K562 (cell line): Measurements from ENCODE around the gene AFF3. TPM values are rescaled to one million over a fixed set of nuclear protein-coding genes. Genes with fewer than 3 reads are reported as not detected.

Source experiments
- ATAC-seq: fragments of 200-7000 bp; cut with Tn5 transposase; 3 replicates; pipeline ENCODE4 v1.9.1; 2020; ENCODE audit warnings: moderate library complexity
- BruUV-seq: library from RNA; stranded (reverse); fragments of 400-500 nt; replicated peaks from 2 replicates; lab custom pipeline; 2021; lab: Mats Ljungman, UMichigan
- CTCF ChIA-PET: fragments of 300-600 bp; formaldehyde crosslinking; extraction: SDS; loops from one replicate; lab custom pipeline; 2021; ENCODE audit warnings: low intra/inter-chr PET ratio; lab: Yijun Ruan, JAX
- POLR2A ChIA-PET: fragments of 300-600, 350-650 bp; sonication (Branson Sonifier 250); formaldehyde crosslinking; extraction: SDS; loops from one replicate; lab custom pipeline; 2021; ENCODE audit warnings: antibody characterized with exemption, inconsistent platforms; lab: Yijun Ruan, JAX
- DNase-seq, 4 experiments: peaks; one replicate each; pipeline versions ENCODE4 v3.0.0 to v3.0.0-alpha.2; 2011 to 2018; ENCODE audit warnings: low spot score in 3 of 4, mixed read lengths in 3 of 4; ENCODE audit errors: extremely low read depth in 1 of 4
- FAIRE-seq: peaks from 2 replicates; lab custom pipeline; 2011; peaks lifted over from hg19 to GRCh38; lab: Jason Lieb, UNC
- H2AFZ ChIP-seq: 2 replicates; pipeline ENCODE4 v1.6.0; 2011; ENCODE audit warnings: low read depth, low read length, control low read depth, inconsistent platforms
- H3K27ac ChIP-seq: fragments of 200-600 bp; 3 replicates; pipeline ENCODE4 v1.8.0; 2011; ENCODE audit warnings: low read depth, mild to moderate bottlenecking, control low read depth, inconsistent platforms, low read length, moderate library complexity, mixed read lengths; ENCODE audit errors: extremely low read depth
- H3K27me3 ChIP-seq, 2 experiments: fragments of 300-600 bp in 1 of 2; 2 replicates in 1 of 2; 3 replicates in 1 of 2; pipeline versions ENCODE4 v1.6.0 to v1.8.0; 2011; ENCODE audit warnings: inconsistent platforms in 2 of 2, low read length in 2 of 2, mild to moderate bottlenecking in 1 of 2, mixed read lengths in 1 of 2, moderate library complexity in 1 of 2; ENCODE audit not compliant: control insufficient read depth in 2 of 2, insufficient read depth in 2 of 2
- H3K36me3 ChIP-seq: fragments of 300-600 bp; 3 replicates; pipeline ENCODE4 v1.8.0; 2011; ENCODE audit warnings: mild to moderate bottlenecking, low read length, inconsistent platforms; ENCODE audit not compliant: control insufficient read depth, insufficient read depth
- H3K4me1 ChIP-seq, 2 experiments: fragments of 200-600 bp in 1 of 2; replicated peaks in 1 of 2; 2 replicates in 1 of 2; 3 replicates in 1 of 2; pipeline versions ENCODE4 v1.5.1 to v1.8.0; 2011; ENCODE audit warnings: inconsistent platforms in 2 of 2, low read length in 2 of 2, mild to moderate bottlenecking in 1 of 2, mixed read lengths in 1 of 2, moderate library complexity in 1 of 2; ENCODE audit not compliant: control insufficient read depth in 2 of 2, insufficient read depth in 2 of 2
- H3K4me2 ChIP-seq: 2 replicates; pipeline ENCODE4 v1.6.1; 2011; ENCODE audit warnings: low read length, control low read depth, inconsistent platforms, mixed read lengths; ENCODE audit not compliant: insufficient read depth
- H3K4me3 ChIP-seq: fragments of 200-600 bp; sonication (generic), shearing (Covaris generic); 2 replicates; pipeline ENCODE4 v1.5.1; 2016; ENCODE audit warnings: control low read depth, inconsistent platforms
- H3K79me2 ChIP-seq: fragments of 200-600 bp; 3 replicates; pipeline ENCODE4 v1.8.0; 2011; ENCODE audit warnings: low read length, inconsistent platforms; ENCODE audit not compliant: control insufficient read depth, insufficient read depth
- H3K9ac ChIP-seq, 2 experiments: 2 replicates each; pipeline versions ENCODE4 v1.6.0 to v1.6.1; 2011; ENCODE audit warnings: low read depth in 2 of 2, low read length in 2 of 2, control low read depth in 1 of 2, inconsistent platforms in 1 of 2, mild to moderate bottlenecking in 1 of 2, mixed read lengths in 1 of 2; ENCODE audit not compliant: insufficient read depth in 1 of 2
- H3K9me1 ChIP-seq: one replicate; pipeline ENCODE4 v1.6.0; 2011; ENCODE audit warnings: inconsistent platforms, mild to moderate bottlenecking, low read length, moderate library complexity; ENCODE audit not compliant: control insufficient read depth, insufficient read depth
- H3K9me3 ChIP-seq: replicated peaks from 2 replicates; pipeline ENCODE4 v1.5.1; 2011; ENCODE audit warnings: low read depth, low read length, inconsistent platforms; ENCODE audit not compliant: control insufficient read depth, insufficient read depth
- H4K20me1 ChIP-seq: replicated peaks from 2 replicates; pipeline ENCODE4 v1.6.1; 2011; ENCODE audit warnings: low read length, inconsistent platforms, mixed read lengths; ENCODE audit not compliant: control insufficient read depth, insufficient read depth
- BHLHE40 ChIP-seq: IDR thresholded peaks from 2 replicates; pipeline ENCODE4 v1.6.1; 2011; ENCODE audit warnings: low read length, improper control_type of control experiment
- HDGF ChIP-seq: fragments of 450-650 bp; IDR thresholded peaks from 2 replicates; pipeline ENCODE4 v1.6.1; 2016
- KDM5B ChIP-seq: fragments of 200-600 bp; sonication (generic); IDR thresholded peaks from 2 replicates; pipeline ENCODE4 v1.6.1; 2012; ENCODE audit warnings: low read depth, mild to moderate bottlenecking, moderate library complexity, low read length, control low read depth, inconsistent platforms; ENCODE audit not compliant: insufficient replicate concordance
- MAZ ChIP-seq, 2 experiments: fragments of 450-650 bp in 1 of 2; sonication (generic) in 1 of 2; formaldehyde crosslinking; IDR thresholded peaks in 1 of 2; conservative IDR thresholded peaks in 1 of 2; 2 replicates each; pipeline versions ENCODE4 v1.4.0 to v1.5.0; 2020; ENCODE audit warnings: mild to moderate bottlenecking in 1 of 2, missing genetic modification reagents in 1 of 2
- PTTG1 ChIP-seq: fragments of 450-650 bp; IDR thresholded peaks from 2 replicates; pipeline ENCODE4 v1.6.1; 2016; ENCODE audit warnings: low read depth, mild to moderate bottlenecking, missing genetic modification characterization, missing compliant biosample characterization
- RBM14 ChIP-seq: fragments of 200-400 bp; formaldehyde crosslinking; IDR thresholded peaks from 2 replicates; pipeline ENCODE4 v1.6.1; 2018; ENCODE audit warnings: low read depth, mild to moderate bottlenecking, low read length, moderate library complexity, borderline replicate concordance; ENCODE audit not compliant: insufficient read depth
- STAT5A ChIP-seq: IDR thresholded peaks from 2 replicates; pipeline ENCODE4 v1.6.1; 2012; ENCODE audit warnings: low read length, inconsistent platforms, borderline replicate concordance
- TCF7L2 ChIP-seq: fragments of 150-350 bp; IDR thresholded peaks from 2 replicates; pipeline ENCODE4 v1.6.1; 2016; ENCODE audit warnings: low read depth, mild to moderate bottlenecking, low read length, moderate library complexity
- ZNF311 ChIP-seq: fragments of 250-450 bp; sonication (Bioruptor Pico); IDR thresholded peaks from 2 replicates; pipeline ENCODE4 v1.4.0; 2020; ENCODE audit warnings: mild to moderate bottlenecking, moderate library complexity
- WGBS: fragments of 100-300 bp; shearing (Covaris generic); methylation state at CpG from one replicate; pipeline ENCODE4 v1.1.6; 2016; ENCODE audit warnings: low coverage, mixed read lengths; ENCODE audit not compliant: insufficient coverage; ENCODE audit errors: missing lambda C conversion rate; 5-methylcytosine and 5-hydroxymethylcytosine counted together
- in situ Hi-C: fragments of 300-500 bp; cut with MboI; formaldehyde crosslinking; loops from 4 replicates; pipeline ENCODE4 v1.15.0; 2018; ENCODE audit warnings: inconsistent platforms, mixed read lengths
- intact Hi-C: fragments of 100-400 bp; cut with micrococcal nuclease; formaldehyde crosslinking; loops from 2 replicates; pipeline ENCODE4 v1.14.2; 2022
- polyA plus RNA-seq, 8 experiments: library from polyadenylated mRNA; depleted of rRNA in 4 of 8; stranded (reverse) in 5 of 8; unstranded in 3 of 8; fragments of >200 nt; fragmentation: Nextera tagmentation in 2 of 8; fragmentation: Illumina TruSeq in 1 of 8; extraction: Ambion mirVana in 2 of 8; extraction: Trizol in 1 of 8; gene quantifications; 2 replicates each; pipeline versions ENCODE4 v1.2.1 to v1.2.3, GENCODE V29; 2011 to 2014; ENCODE audit warnings: inconsistent platforms in 1 of 8, missing spikeins in 1 of 8
- total RNA-seq, 7 experiments: library from RNA; depleted of rRNA in 6 of 7; stranded (reverse); fragments of >200 nt in 6 of 7; fragmentation: Illumina TruSeq in 2 of 7; extraction: Trizol in 2 of 7; gene quantifications; 2 replicates each; pipeline versions ENCODE4 v1.2.1 to v1.2.3, GENCODE V29; 2011 to 2021; ENCODE audit warnings: low replicate concordance in 1 of 7
- TF ChIP-seq, protein P1 (sequence below): sonication (generic); formaldehyde crosslinking; IDR thresholded peaks from 2 replicates; pipeline ENCODE4 v1.8.0; 2022; ENCODE audit warnings: mild to moderate bottlenecking, missing genetic modification reagents
- TF ChIP-seq, protein P2 (sequence below): sonication (generic); formaldehyde crosslinking; IDR thresholded peaks from 2 replicates; pipeline ENCODE4 v1.8.1; 2022; ENCODE audit warnings: missing genetic modification reagents
- TF ChIP-seq, protein P3 (sequence below), 3 experiments: fragments of 200-800 bp in 1 of 3; fragments of 250-450 bp in 1 of 3; fragments of 450-650 bp in 1 of 3; sonication (Bioruptor Pico) in 1 of 3; sonication (Bioruptor generic) in 1 of 3; formaldehyde crosslinking in 1 of 3; IDR thresholded peaks; 2 replicates each; pipeline versions ENCODE4 v1.6.1 to v1.8.0; 2016 to 2022; ENCODE audit warnings: mild to moderate bottlenecking in 2 of 3, missing genetic modification characterization in 2 of 3, missing compliant biosample characterization in 1 of 3, moderate library complexity in 1 of 3
- TF ChIP-seq, protein P4 (sequence below): sonication (generic); formaldehyde crosslinking; IDR thresholded peaks from 2 replicates; pipeline ENCODE4 v1.8.1; 2023; ENCODE audit warnings: mild to moderate bottlenecking, missing genetic modification reagents

AFF3 gene
- total and polyA plus RNA-seq, 9 of the 15 experiments (the other 6 are each of a cell fraction or from before 2014, with no cell fraction given) = 0.02 to 0.11 TPM; not detected in 7

DNA sequence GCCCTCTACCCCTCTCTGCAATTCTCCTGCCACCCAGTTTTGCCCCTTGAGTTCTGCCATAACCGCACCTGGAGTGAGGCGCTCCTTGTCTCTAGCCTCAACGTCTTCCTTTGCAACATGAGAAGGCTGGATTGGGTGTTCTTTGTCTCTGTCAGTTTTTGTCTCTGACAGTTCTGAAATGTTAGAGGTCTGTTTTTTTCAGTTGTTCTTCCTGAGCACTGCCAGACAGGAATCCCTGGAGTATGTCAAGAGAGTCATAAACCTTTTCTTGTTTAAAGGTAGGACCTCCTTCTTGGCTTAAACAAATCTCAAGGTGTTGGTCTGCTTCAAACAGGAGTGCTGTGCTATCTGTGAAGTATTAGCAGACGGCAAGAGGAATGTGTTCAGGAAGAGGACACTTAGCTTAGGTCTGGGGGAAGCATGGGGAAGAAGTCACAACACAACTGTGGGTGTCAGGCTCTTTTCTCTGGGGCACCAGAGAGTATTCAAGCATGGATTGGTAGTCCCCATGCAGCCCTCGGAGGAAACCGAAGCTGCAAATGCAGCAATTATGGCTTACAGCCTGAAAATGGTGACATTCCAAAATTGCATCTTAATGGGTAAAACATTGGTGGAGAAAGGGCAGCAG, 32.3 kb downstream of the AFF3 start:
- Histone ChIP-seq H3K79me2 (no peaks in the 10 kb centered on the region), H3K4me3 (no peak overlapping the region), H3K27ac (no peak overlapping the region), H3K9me3 (no peaks in the 10 kb centered on the region), H4K20me1 (no peaks in the 10 kb centered on the region), H2AFZ (no peak overlapping the region), H3K36me3 (no peaks in the 10 kb centered on the region), H3K27me3 (peaks cover 8 to 26% of the 10 kb centered on the region in 2 experiments; a peak in 3 of 5 replicates), H3K9me1 (no peaks in the 10 kb centered on the region), H3K4me1 (no peaks in the 10 kb centered on the region), H3K4me2 (no peak overlapping the region), H3K9ac (no peak overlapping the region)
- intact Hi-C loops (no loop called here), in situ Hi-C loops (no loop called here)
- FAIRE-seq = no peak
- ChIA-PET CTCF (no interaction called here), POLR2A (no interaction called here)
- no peak for DNase-seq
- WGBS = 0% methylated on average over 6 of the region's 6 CpGs
- BruUV-seq = no TSS peak
- no peak for ATAC-seq
- TF ChIP-seq ZNF311 (CRISPR knock-in tag) (no peak), STAT5A (no peak), RBM14 (no peak), PTTG1 (tag) (no peak), MAZ (CRISPR knock-in tag; conservative IDR thresholded peaks at IDR 0.05 in 1 of 2, IDR thresholded peaks at IDR 0.05 in 1 of 2) (no peak), BHLHE40 (no peak), HDGF (no peak), TCF7L2 (no peak), KDM5B (no peak)
- TF ChIP-seq, protein P1, sequence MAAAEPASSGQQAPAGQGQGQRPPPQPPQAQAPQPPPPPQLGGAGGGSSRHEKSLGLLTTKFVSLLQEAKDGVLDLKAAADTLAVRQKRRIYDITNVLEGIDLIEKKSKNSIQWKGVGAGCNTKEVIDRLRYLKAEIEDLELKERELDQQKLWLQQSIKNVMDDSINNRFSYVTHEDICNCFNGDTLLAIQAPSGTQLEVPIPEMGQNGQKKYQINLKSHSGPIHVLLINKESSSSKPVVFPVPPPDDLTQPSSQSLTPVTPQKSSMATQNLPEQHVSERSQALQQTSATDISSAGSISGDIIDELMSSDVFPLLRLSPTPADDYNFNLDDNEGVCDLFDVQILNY (CRISPR knock-in tag) = no peak
- TF ChIP-seq, protein P2, sequence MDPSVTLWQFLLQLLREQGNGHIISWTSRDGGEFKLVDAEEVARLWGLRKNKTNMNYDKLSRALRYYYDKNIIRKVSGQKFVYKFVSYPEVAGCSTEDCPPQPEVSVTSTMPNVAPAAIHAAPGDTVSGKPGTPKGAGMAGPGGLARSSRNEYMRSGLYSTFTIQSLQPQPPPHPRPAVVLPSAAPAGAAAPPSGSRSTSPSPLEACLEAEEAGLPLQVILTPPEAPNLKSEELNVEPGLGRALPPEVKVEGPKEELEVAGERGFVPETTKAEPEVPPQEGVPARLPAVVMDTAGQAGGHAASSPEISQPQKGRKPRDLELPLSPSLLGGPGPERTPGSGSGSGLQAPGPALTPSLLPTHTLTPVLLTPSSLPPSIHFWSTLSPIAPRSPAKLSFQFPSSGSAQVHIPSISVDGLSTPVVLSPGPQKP = no peak
- TF ChIP-seq, protein P3, sequence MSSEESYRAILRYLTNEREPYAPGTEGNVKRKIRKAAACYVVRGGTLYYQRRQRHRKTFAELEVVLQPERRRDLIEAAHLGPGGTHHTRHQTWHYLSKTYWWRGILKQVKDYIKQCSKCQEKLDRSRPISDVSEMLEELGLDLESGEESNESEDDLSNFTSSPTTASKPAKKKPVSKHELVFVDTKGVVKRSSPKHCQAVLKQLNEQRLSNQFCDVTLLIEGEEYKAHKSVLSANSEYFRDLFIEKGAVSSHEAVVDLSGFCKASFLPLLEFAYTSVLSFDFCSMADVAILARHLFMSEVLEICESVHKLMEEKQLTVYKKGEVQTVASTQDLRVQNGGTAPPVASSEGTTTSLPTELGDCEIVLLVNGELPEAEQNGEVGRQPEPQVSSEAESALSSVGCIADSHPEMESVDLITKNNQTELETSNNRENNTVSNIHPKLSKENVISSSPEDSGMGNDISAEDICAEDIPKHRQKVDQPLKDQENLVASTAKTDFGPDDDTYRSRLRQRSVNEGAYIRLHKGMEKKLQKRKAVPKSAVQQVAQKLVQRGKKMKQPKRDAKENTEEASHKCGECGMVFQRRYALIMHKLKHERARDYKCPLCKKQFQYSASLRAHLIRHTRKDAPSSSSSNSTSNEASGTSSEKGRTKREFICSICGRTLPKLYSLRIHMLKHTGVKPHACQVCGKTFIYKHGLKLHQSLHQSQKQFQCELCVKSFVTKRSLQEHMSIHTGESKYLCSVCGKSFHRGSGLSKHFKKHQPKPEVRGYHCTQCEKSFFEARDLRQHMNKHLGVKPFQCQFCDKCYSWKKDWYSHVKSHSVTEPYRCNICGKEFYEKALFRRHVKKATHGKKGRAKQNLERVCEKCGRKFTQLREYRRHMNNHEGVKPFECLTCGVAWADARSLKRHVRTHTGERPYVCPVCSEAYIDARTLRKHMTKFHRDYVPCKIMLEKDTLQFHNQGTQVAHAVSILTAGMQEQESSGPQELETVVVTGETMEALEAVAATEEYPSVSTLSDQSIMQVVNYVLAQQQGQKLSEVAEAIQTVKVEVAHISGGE (CRISPR knock-in tag; IDR thresholded peaks at IDR 0.05) = no peak
- TF ChIP-seq, protein P4, sequence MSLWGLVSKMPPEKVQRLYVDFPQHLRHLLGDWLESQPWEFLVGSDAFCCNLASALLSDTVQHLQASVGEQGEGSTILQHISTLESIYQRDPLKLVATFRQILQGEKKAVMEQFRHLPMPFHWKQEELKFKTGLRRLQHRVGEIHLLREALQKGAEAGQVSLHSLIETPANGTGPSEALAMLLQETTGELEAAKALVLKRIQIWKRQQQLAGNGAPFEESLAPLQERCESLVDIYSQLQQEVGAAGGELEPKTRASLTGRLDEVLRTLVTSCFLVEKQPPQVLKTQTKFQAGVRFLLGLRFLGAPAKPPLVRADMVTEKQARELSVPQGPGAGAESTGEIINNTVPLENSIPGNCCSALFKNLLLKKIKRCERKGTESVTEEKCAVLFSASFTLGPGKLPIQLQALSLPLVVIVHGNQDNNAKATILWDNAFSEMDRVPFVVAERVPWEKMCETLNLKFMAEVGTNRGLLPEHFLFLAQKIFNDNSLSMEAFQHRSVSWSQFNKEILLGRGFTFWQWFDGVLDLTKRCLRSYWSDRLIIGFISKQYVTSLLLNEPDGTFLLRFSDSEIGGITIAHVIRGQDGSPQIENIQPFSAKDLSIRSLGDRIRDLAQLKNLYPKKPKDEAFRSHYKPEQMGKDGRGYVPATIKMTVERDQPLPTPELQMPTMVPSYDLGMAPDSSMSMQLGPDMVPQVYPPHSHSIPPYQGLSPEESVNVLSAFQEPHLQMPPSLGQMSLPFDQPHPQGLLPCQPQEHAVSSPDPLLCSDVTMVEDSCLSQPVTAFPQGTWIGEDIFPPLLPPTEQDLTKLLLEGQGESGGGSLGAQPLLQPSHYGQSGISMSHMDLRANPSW (CRISPR knock-in tag) = no peak
